ENCODE data around the gene ELOVL3. TPM values are rescaled to one million over a fixed set of nuclear protein-coding genes. Genes with fewer than 3 reads are reported as not detected.

ELOVL3 gene
- total and polyA plus RNA-seq, 9 of the 15 experiments (the other 6 are each of a cell fraction or from before 2014, with no cell fraction given), result 0.32 to 3.3 (median 0.87) TPM

DNA sequence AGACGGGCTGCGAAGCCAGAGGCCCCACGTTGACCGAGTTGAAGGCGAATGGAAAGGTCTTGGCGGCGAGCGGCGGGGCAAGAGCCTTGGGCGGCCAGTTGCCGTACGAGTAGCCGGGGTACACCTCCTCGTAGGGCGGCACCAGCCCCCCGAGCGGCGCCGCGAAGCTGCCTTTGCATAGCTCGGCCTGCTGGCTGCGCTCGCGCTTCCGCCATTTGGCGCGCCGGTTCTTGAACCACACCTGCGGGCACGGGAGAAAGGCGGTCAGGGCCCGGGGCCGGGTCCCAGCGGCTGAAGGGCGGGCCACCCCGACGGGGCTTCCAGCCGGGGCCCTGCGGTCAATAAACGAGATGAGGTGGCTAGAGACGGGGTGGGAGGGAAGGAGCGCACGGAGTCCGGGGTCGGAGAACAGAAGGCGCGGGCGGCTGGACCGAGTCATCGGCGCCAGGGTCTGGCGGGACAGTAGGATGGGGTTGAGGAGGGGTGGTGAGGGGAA, 4.8 kb downstream of the ELOVL3 start:
- Histone ChIP-seq H3K27ac (ENCODE audit: extremely low read depth, low read depth, low read length) (no peak overlapping the region), H3K9me3 (replicated peaks; ENCODE audit: control insufficient read depth, insufficient read depth, low read depth, low read length) (no peaks in the 10 kb centered on the region), H3K4me2 (ENCODE audit: insufficient read depth, low read length) (peak overlapping the region; percentile 66), H3K27me3 (ENCODE audit: control insufficient read depth in 2 of 2, insufficient read depth in 2 of 2, low read length in 2 of 2) (peaks cover 0 to 5% of the 10 kb centered on the region in 2 experiments; a peak in 1 of 5 replicates), H3K4me1 (replicated peaks in 1 of 2; ENCODE audit: control insufficient read depth in 2 of 2, insufficient read depth in 2 of 2, low read length in 2 of 2) (peaks cover 8 to 31% of the 10 kb centered on the region in 2 experiments; a peak in 4 of 5 replicates), H3K4me3 (peak overlapping the region; percentile 43), H2AFZ (ENCODE audit: low read depth, low read length) (peak overlapping the region; percentile 81), H4K20me1 (replicated peaks; ENCODE audit: control insufficient read depth, insufficient read depth, low read length) (no peaks in the 10 kb centered on the region), H3K79me2 (ENCODE audit: control insufficient read depth, insufficient read depth, low read length) (no peaks in the 10 kb centered on the region), H3K9ac (ENCODE audit: insufficient read depth in 1 of 2, low read depth in 2 of 2, low read length in 2 of 2) (peak overlapping the region; percentile 25 to 89; a peak in 3 of 4 replicates), H3K36me3 (ENCODE audit: control insufficient read depth, insufficient read depth, low read length) (no peaks in the 10 kb centered on the region), H3K9me1 (ENCODE audit: control insufficient read depth, insufficient read depth, low read length) (no peaks in the 10 kb centered on the region)
- 11% methylated on average over 9 of the region's 52 CpGs for WGBS (ENCODE audit: insufficient coverage, low coverage, missing lambda C conversion rate)
- intact Hi-C loops (cut with micrococcal nuclease) (loop anchor here (1.0 to 5.0 kb wide), 6 partner anchors 62 to 351 kb away; no protein-coding TSS in a partner anchor), in situ Hi-C loops (cut with MboI) (loop anchor here (25.0 kb wide), 1 partner anchor 356 kb away; no protein-coding TSS in a partner anchor)
- CTCF ChIA-PET (ENCODE audit: low intra/inter-chr PET ratio), result interaction anchor here (1.8 to 3.1 kb wide), 3 partner anchors 116 to 168 kb away, joined by 12 to 26 read pairs (median 15); no protein-coding TSS in a partner anchor
- POLR2A ChIA-PET, result interaction anchor here (0.6 to 3.0 kb wide), 5 partner anchors 11 to 220 kb away, joined by 3 to 12 read pairs (median 5); partner anchors contain the start of genes GBF1 and PITX3
- ATAC-seq (peak; percentile 36), FAIRE-seq (no peak), DNase-seq (ENCODE audit: extremely low read depth in 1 of 4, low spot score in 3 of 4) (peak; percentile 27 to 62 (median 42))
- BruUV-seq (replicated peaks), result no TSS peak
- TF ChIP-seq RAD21 (CRISPR knock-in tag; conservative IDR thresholded peaks at IDR 0.05 in 1 of 2, IDR thresholded peaks at IDR 0.05 in 1 of 2) (peak in 1 of 2 experiments; percentile 20; a peak in 1 of 4 replicates), XRCC3 (IDR thresholded peaks at IDR 0.05) (no peak), CBFA2T3 (IDR thresholded peaks at IDR 0.05) (no peak), ETS1 (conservative IDR thresholded peaks at IDR 0.05; ENCODE audit: control insufficient read depth, low read depth, low read length) (0 out of 2 replicates have a peak, but pooled peaks have one; percentile 28), TOE1 (IDR thresholded peaks at IDR 0.05; ENCODE audit: borderline replicate concordance) (0 out of 2 replicates have a peak, but pooled peaks have one; percentile 13), TOE1 (CRISPR knock-in tag; IDR thresholded peaks at IDR 0.05; ENCODE audit: borderline replicate concordance, low read depth) (no peak), PCBP2 (IDR thresholded peaks at IDR 0.05; ENCODE audit: low read depth, low read length, poor library complexity, severe bottlenecking) (peak; percentile 31), NCOA6 (IDR thresholded peaks at IDR 0.05) (peak; percentile 87), GABPB1 (CRISPR knock-in tag; IDR thresholded peaks at IDR 0.05) (0 out of 2 replicates have a peak, but pooled peaks have one; percentile 4), ZNF12 (CRISPR knock-in tag; IDR thresholded peaks at IDR 0.05) (no peak), TFAP4 (CRISPR knock-in tag; IDR thresholded peaks at IDR 0.05; ENCODE audit: borderline replicate concordance) (no peak), ZNF133 (CRISPR knock-in tag; IDR thresholded peaks at IDR 0.05) (no peak), ZNF76 (CRISPR knock-in tag; IDR thresholded peaks at IDR 0.05; ENCODE audit: borderline replicate concordance) (no peak), YY1 (IDR thresholded peaks at IDR 0.05; ENCODE audit: borderline replicate concordance in 1 of 3, control insufficient read depth in 1 of 3, extremely low read depth in 1 of 3, insufficient read depth in 3 of 3, insufficient read length in 1 of 3, insufficient replicate concordance in 2 of 3, low read depth in 1 of 3, low read length in 2 of 3) (peak in 1 of 3 experiments; percentile 49), ARID2 (IDR thresholded peaks at IDR 0.05) (no peak), RB1 (IDR thresholded peaks at IDR 0.05; ENCODE audit: low read depth) (0 out of 2 replicates have a peak, but pooled peaks have one; percentile 24), LARP7 (IDR thresholded peaks at IDR 0.05) (no peak)
- TF ChIP-seq, protein P1, sequence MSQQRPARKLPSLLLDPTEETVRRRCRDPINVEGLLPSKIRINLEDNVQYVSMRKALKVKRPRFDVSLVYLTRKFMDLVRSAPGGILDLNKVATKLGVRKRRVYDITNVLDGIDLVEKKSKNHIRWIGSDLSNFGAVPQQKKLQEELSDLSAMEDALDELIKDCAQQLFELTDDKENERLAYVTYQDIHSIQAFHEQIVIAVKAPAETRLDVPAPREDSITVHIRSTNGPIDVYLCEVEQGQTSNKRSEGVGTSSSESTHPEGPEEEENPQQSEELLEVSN (IDR thresholded peaks at IDR 0.05; ENCODE audit: borderline replicate concordance in 1 of 2, extremely low read depth in 1 of 2, insufficient read depth in 1 of 2, insufficient read length in 1 of 2, low read depth in 1 of 2, low read length in 1 of 2, poor library complexity in 1 of 2, severe bottlenecking in 1 of 2), result peak in 1 of 2 experiments; percentile 6

Data from K562 (cell line).